ENCODE data around the gene CD4.

DNA sequence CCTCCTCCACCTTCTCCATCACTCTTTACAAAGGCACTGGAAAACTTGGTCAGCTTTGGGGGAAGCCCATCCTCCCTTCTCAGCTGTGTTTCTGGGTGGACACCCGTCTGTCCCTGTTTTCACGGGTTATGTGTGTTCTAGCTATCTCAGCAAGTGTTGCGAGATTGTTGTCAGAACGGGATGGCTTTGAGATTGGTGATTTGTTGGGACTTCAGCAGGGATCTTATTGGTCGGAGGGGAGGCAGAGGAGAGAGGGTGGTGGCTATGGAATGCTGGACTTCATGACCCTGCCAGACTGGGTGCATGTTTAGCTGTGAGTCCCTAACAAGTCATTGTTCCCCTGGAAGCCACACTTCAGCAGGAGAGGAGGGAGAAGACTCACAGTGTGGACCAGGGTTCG lies 64.7 kb downstream of the CD4 start:
- TF ChIP-seq CTCF (IDR thresholded peaks at IDR 0.05; ENCODE audit: extremely low read depth in 1 of 2, insufficient read depth in 1 of 2, low read depth in 1 of 2, low read length in 2 of 2) (no peak), EZH2 (IDR thresholded peaks at IDR 0.05; ENCODE audit: borderline replicate concordance, low read depth, low read length, severe bottlenecking) (no peak), POLR2A (IDR thresholded peaks at IDR 0.05; ENCODE audit: low read depth, low read length) (no peak), POLR2AphosphoS5 (IDR thresholded peaks at IDR 0.05; ENCODE audit: insufficient read depth, low read depth, low read length) (no peak), MAX (IDR thresholded peaks at IDR 0.05; ENCODE audit: insufficient read depth, insufficient read length) (no peak), JUN (IDR thresholded peaks at IDR 0.05; ENCODE audit: borderline replicate concordance, insufficient read depth, insufficient read length, low read depth) (no peak), MYC (IDR thresholded peaks at IDR 0.05; ENCODE audit: low read depth, low read length) (no peak)
